Fibroblast of skin of right biceps (primary cell): ENCODE measurements around the gene RAB5IF.
A peak's percentile ranks its signal among the peaks of the same experiment; 100 is the strongest.
"Not testable (repeated sequence)": the region's sequence is repeated elsewhere in the genome, so short reads cannot be mapped to it uniquely, and the experiment has no call there.

ENCODE experiments used
- DNase-seq: peaks from one replicate; pipeline ENCODE4 v3.0.0-alpha.2; 2013

Gene RAB5IF

GRCh38 chr20:36605399-36606157, at the start of gene RAB5IF:
Gene RAB5IF, plus strand, starts transcription at chr20:36605779. Its CDS starts 173 bp downstream, at chr20:36605952.
- peak; percentile 98 for DNase-seq

GRCh38 chr20:36562724-36563123, 42.9 kb upstream of the RAB5IF start:
- no peak for DNase-seq

- DNase-seq = no peak
Observed at GRCh38 chr20:36563374-36563773, 42.2 kb upstream of the RAB5IF start.

- not testable (repeated sequence) for DNase-seq
Observed at GRCh38 chr20:36564078-36564725, 41.4 kb upstream of the RAB5IF start.

GRCh38 chr20:36564726-36565121, 40.9 kb upstream of the RAB5IF start:
- not testable (repeated sequence) for DNase-seq

GRCh38 chr20:36565520-36565919, 40.1 kb upstream of the RAB5IF start:
- DNase-seq = no peak

- DNase-seq = peak; percentile 56
Observed at GRCh38 chr20:36569847-36570429, 35.6 kb upstream of the RAB5IF start.

GRCh38 chr20:36571564-36572504, 33.7 kb upstream of the RAB5IF start:
- no peak for DNase-seq

GRCh38 chr20:36572701-36573102, 32.9 kb upstream of the RAB5IF start:
- DNase-seq = peak; percentile 56

GRCh38 chr20:36573103-36573797, 32.3 kb upstream of the RAB5IF start, which contains the start of gene TGIF2:
Gene TGIF2, plus strand, starts transcription at chr20:36573597. Its CDS starts 5,178 bp downstream, at chr20:36578775.
- DNase-seq = peak; percentile 94

- peak; percentile 30 for DNase-seq
Observed at GRCh38 chr20:36573798-36574365, 31.7 kb upstream of the RAB5IF start.

GRCh38 chr20:36574366-36575135, 31.0 kb upstream of the RAB5IF start:
- DNase-seq = peak; percentile 43

GRCh38 chr20:36576081-36576445, 29.5 kb upstream of the RAB5IF start:
- DNase-seq = no peak

- no peak for DNase-seq
Observed at GRCh38 chr20:36578356-36579041, 27.1 kb upstream of the RAB5IF start.

GRCh38 chr20:36579996-36580545, 25.5 kb upstream of the RAB5IF start:
- peak; percentile 16 for DNase-seq

- DNase-seq = no peak
Observed at GRCh38 chr20:36582322-36582721, 23.3 kb upstream of the RAB5IF start.

GRCh38 chr20:36582821-36583220, 22.8 kb upstream of the RAB5IF start:
- DNase-seq = no peak

- DNase-seq = no peak
Observed at GRCh38 chr20:36584018-36584481, 21.5 kb upstream of the RAB5IF start.

GRCh38 chr20:36585410-36586125, 20.0 kb upstream of the RAB5IF start:
- peak; percentile 75 for DNase-seq
